Sigmoid colon (tissue), 4 donors: ENCODE measurements around the gene RASSF5.

Experiments
- CTCF ChIP-seq, 4 experiments: fragments of 450-650 bp in 3 of 4; fragments of 200-600 bp in 1 of 4; IDR thresholded peaks; one replicate each; pipeline ENCODE4 v1.5.1; 2016 to 2019; ENCODE audit warnings: antibody characterized with exemption in 4 of 4, mild to moderate bottlenecking in 3 of 4, moderate library complexity in 2 of 4
- EP300 ChIP-seq, 4 donors: sonication (generic); formaldehyde crosslinking; IDR thresholded peaks; one replicate each; pipeline ENCODE4 v1.6.1; 2017; ENCODE audit warnings: antibody characterized with exemption in 4 of 4
- POLR2A ChIP-seq, 2 donors: fragments of 450-650 bp; IDR thresholded peaks; one replicate each; pipeline ENCODE4 v1.6.1; 2016; ENCODE audit warnings: antibody characterized with exemption in 2 of 2, mild to moderate bottlenecking in 2 of 2, moderate library complexity in 2 of 2
- POLR2AphosphoS5 ChIP-seq, 4 donors: sonication (generic); formaldehyde crosslinking; IDR thresholded peaks; one replicate each; pipeline ENCODE4 v1.6.1; 2017; ENCODE audit warnings: antibody characterized with exemption in 4 of 4

GRCh38 chr1:206551986-206552326 is 44.6 kb downstream of the RASSF5 start:
- no peak for TF ChIP-seq CTCF (IDR thresholded peaks at IDR 0.05)
- TF ChIP-seq POLR2A (IDR thresholded peaks at IDR 0.05): no peak
- no peak for TF ChIP-seq POLR2AphosphoS5 (IDR thresholded peaks at IDR 0.05)
- no peak for TF ChIP-seq EP300 (IDR thresholded peaks at IDR 0.05)
